Right forelimb (tissue), 1 donor: Measurements from ENCODE around the gene ENOX1.
A peak's percentile ranks its signal among the peaks of the same experiment; 100 is the strongest.

ENCODE experiments used
- DNase-seq: peaks from one replicate; pipeline ENCODE4 v3.0.0-alpha.2; 2018

The ENOX1 gene

GRCh38 chr13:43271152-43271551, 515.6 kb downstream of the ENOX1 start:
- no peak for DNase-seq

GRCh38 chr13:43270130-43270830, 516.5 kb downstream of the ENOX1 start:
- no peak for DNase-seq

- DNase-seq = peak; percentile 51
These were observed 517.7 kb downstream of the ENOX1 start for GRCh38 chr13:43269037-43269481.

- DNase-seq = no peak
These were observed 518.1 kb downstream of the ENOX1 start for GRCh38 chr13:43268632-43269031.

GRCh38 chr13:43267916-43268315, 518.9 kb downstream of the ENOX1 start:
- DNase-seq = no peak

GRCh38 chr13:43266936-43267615, 519.7 kb downstream of the ENOX1 start:
- DNase-seq = no peak

GRCh38 chr13:43265028-43265427, 521.7 kb downstream of the ENOX1 start:
- no peak for DNase-seq

GRCh38 chr13:43264458-43264857, 522.3 kb downstream of the ENOX1 start:
- DNase-seq = no peak

- DNase-seq = no peak
These were observed 523.7 kb downstream of the ENOX1 start for GRCh38 chr13:43263047-43263446.

GRCh38 chr13:43260999-43261398, 525.8 kb downstream of the ENOX1 start:
- no peak for DNase-seq

- no peak for DNase-seq
These were observed 528.0 kb downstream of the ENOX1 start for GRCh38 chr13:43258771-43259170.

- DNase-seq = no peak
These were observed 529.0 kb downstream of the ENOX1 start for GRCh38 chr13:43257765-43258164.

GRCh38 chr13:43251961-43252360, 534.8 kb downstream of the ENOX1 start:
- DNase-seq = no peak

- DNase-seq = no peak
These were observed 540.4 kb downstream of the ENOX1 start for GRCh38 chr13:43246382-43246781.

- no peak for DNase-seq
These were observed 541.3 kb downstream of the ENOX1 start for GRCh38 chr13:43245374-43245964.

GRCh38 chr13:43244481-43244880, 542.3 kb downstream of the ENOX1 start:
- no peak for DNase-seq

- no peak for DNase-seq
These were observed 543.1 kb downstream of the ENOX1 start for GRCh38 chr13:43243711-43244110.

- DNase-seq = no peak
These were observed 544.7 kb downstream of the ENOX1 start for GRCh38 chr13:43242040-43242439.

- DNase-seq = no peak
These were observed 546.5 kb downstream of the ENOX1 start for GRCh38 chr13:43240278-43240677.

- DNase-seq = no peak
These were observed 547.4 kb downstream of the ENOX1 start for GRCh38 chr13:43239275-43239840.

- no peak for DNase-seq
These were observed 548.3 kb downstream of the ENOX1 start for GRCh38 chr13:43238341-43239083.

GRCh38 chr13:43237616-43238015, 549.2 kb downstream of the ENOX1 start:
- no peak for DNase-seq

GRCh38 chr13:43235028-43235427, 551.7 kb downstream of the ENOX1 start:
- no peak for DNase-seq
